Muscle layer of colon (tissue), 2 donors: ENCODE data around the gene PSMD14.

Experiments used
- H3K27ac ChIP-seq: one replicate; pipeline ENCODE4 v1.7.0; 2013; ENCODE audit warnings: low read depth, mild to moderate bottlenecking, low read length, moderate library complexity
- H3K27me3 ChIP-seq, 2 donors: one replicate each; pipeline ENCODE4 v1.7.0; 2013; ENCODE audit warnings: low read length in 2 of 2, mild to moderate bottlenecking in 2 of 2; ENCODE audit not compliant: insufficient read depth in 2 of 2, control insufficient read depth in 1 of 2
- H3K36me3 ChIP-seq: one replicate; pipeline ENCODE4 v1.7.0; 2013; ENCODE audit warnings: mild to moderate bottlenecking, low read length; ENCODE audit not compliant: insufficient read depth
- H3K4me1 ChIP-seq: one replicate; pipeline ENCODE4 v1.7.0; 2013; ENCODE audit warnings: mild to moderate bottlenecking, low read length; ENCODE audit not compliant: insufficient read depth
- H3K4me3 ChIP-seq, 2 donors: one replicate each; pipeline ENCODE4 v1.7.0; 2013; ENCODE audit warnings: low read length in 2 of 2, low read depth in 1 of 2, mild to moderate bottlenecking in 1 of 2, moderate library complexity in 1 of 2
- H3K9ac ChIP-seq: one replicate; pipeline ENCODE4 v1.7.0; 2013; ENCODE audit warnings: low read length
- H3K9me3 ChIP-seq: one replicate; pipeline ENCODE4 v1.7.0; 2013; ENCODE audit warnings: mild to moderate bottlenecking, low read length
- donor health status: abdominal sarcoma.
- donor health status: Adenocarcinoma of cecum.

The PSMD14 gene

DNA sequence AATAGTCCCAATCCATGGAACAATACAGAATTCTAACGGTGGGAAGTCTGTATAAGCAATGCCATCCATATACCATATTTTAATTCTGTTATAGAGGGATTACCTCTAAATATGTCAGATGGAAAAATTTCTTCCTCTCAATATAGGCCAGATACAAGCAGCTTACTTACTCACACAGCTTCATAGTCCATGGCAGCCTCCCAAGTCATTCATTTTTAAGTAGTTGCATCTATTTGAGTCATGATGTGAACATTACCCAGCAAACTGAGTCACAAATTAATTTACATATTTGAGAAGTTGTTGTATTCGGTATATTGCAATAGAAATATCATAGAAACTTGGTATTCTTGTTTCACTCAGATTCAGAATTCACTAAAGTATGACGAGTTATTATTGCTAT lies 128.2 kb downstream of the PSMD14 start:
- Histone ChIP-seq H3K9ac (no peak overlapping the region), H3K36me3 (no peaks in the 10 kb centered on the region), H3K27ac (no peak overlapping the region), H3K27me3 (no peaks in the 10 kb centered on the region), H3K9me3 (no peaks in the 10 kb centered on the region), H3K4me3 (no peak overlapping the region), H3K4me1 (no peaks in the 10 kb centered on the region)

DNA sequence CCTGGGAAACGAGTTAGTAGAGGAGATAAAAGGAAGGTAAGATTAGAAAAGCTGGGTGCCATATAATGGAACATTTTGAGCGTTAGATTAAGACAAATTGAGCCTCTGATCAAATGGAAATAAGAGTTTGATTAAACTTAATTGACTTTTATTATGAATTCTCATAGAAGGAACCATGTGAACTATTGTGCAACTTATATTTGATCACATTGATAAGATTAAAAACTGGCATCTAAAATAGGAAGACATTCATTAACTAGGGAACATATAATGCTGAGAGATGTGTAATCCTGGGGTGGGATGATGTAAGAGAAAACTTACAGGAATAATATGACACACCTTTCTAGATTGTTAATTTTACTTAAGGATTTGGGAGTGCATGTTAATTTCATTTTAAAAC lies 130.4 kb downstream of the PSMD14 start:
- H3K27me3 ChIP-seq, result no peaks in the 10 kb centered on the region
- H3K27ac ChIP-seq, result no peak overlapping the region
- H3K9ac ChIP-seq, result no peak overlapping the region
- no peaks in the 10 kb centered on the region for H3K36me3 ChIP-seq
- H3K4me1 ChIP-seq, result no peaks in the 10 kb centered on the region
- H3K4me3 ChIP-seq, result no peak overlapping the region
- H3K9me3 ChIP-seq, result no peaks in the 10 kb centered on the region

DNA sequence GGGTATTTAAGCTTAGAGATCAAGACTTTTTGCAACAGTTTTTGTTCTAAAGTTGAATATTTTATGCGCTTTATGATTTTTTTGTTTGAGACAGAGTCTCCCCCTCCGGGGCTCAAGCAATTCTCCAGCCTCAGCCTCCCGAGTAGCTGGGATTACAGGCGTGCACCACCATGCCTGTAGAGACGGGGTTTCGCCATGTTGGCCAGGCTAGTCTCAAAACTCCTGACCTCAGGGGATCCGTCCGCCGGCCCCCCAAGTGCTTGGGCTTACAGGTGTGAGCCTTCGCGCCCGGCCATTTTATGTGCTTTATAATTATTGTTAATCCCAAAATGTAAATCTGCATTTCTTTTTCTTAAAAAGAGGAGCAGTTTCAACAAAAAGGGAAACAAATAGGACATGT lies 136.9 kb downstream of the PSMD14 start:
- H3K27ac ChIP-seq, result no peak overlapping the region
- no peak overlapping the region for H3K4me3 ChIP-seq
- no peaks in the 10 kb centered on the region for H3K4me1 ChIP-seq
- no peaks in the 10 kb centered on the region for H3K36me3 ChIP-seq
- H3K9me3 ChIP-seq, result no peaks in the 10 kb centered on the region
- H3K27me3 ChIP-seq, result no peaks in the 10 kb centered on the region
- H3K9ac ChIP-seq, result no peak overlapping the region

DNA sequence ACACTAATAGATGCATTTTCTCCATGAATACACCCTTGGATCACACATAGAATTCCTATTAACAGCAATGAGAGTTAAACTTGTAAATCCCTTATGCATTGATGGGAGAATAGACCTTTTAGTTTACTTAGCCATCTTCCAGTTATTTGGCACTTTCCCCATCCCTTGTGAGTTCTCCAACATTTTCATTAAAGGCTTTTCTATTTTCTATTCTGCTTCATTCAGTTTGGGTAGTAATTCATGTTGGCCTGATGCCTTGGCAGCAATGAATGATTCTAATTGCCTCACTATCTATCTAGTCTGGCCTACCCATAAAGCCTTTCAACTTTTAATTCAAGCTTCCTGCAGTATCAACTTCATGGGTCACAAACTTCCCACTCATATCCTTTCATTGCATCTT lies 140.2 kb downstream of the PSMD14 start:
- Histone ChIP-seq H3K9ac (no peak overlapping the region), H3K27me3 (no peaks in the 10 kb centered on the region), H3K4me1 (no peaks in the 10 kb centered on the region), H3K4me3 (no peak overlapping the region), H3K27ac (no peak overlapping the region), H3K36me3 (no peaks in the 10 kb centered on the region), H3K9me3 (no peaks in the 10 kb centered on the region)
